CD4-positive, CD25-positive, alpha-beta regulatory T cell (primary cell): ENCODE data around the gene PCDHGA5. TPM values are rescaled to one million over a fixed set of nuclear protein-coding genes. Genes with fewer than 3 reads are reported as not detected.
"Not testable (repeated sequence)": the region's sequence is repeated elsewhere in the genome, so short reads cannot be mapped to it uniquely, and the experiment has no call there.

Experiments
- ATAC-seq, 2 donors: fragments of 150-1000 bp; cut with Tn5 transposase; one replicate each; pipeline ENCODE4 v1.10.0; 2021; ENCODE audit warnings: low read depth in 2 of 2, moderate number of reproducible peaks in 2 of 2, moderate library complexity in 1 of 2
- DNase-seq, 3 donors: peaks; one replicate each; pipeline versions ENCODE4 v3.0.0 to v3.0.0-alpha.2; 2012 to 2022; ENCODE audit warnings: mixed read lengths in 1 of 3
- H3K27ac ChIP-seq: one replicate; pipeline ENCODE4 v1.7.0; 2013; ENCODE audit warnings: mild to moderate bottlenecking, low read length; ENCODE audit not compliant: insufficient read depth, poor library complexity, severe bottlenecking
- H3K27me3 ChIP-seq: one replicate; pipeline ENCODE4 v1.7.0; 2013; ENCODE audit warnings: low read length; ENCODE audit not compliant: control insufficient read depth, insufficient read depth
- H3K36me3 ChIP-seq: one replicate; pipeline ENCODE4 v1.7.0; 2013; ENCODE audit warnings: mild to moderate bottlenecking, low read length, moderate library complexity; ENCODE audit not compliant: control insufficient read depth, insufficient read depth
- H3K4me1 ChIP-seq: 2 replicates; pipeline ENCODE4 v1.7.0; 2013; ENCODE audit warnings: mild to moderate bottlenecking, low read length; ENCODE audit not compliant: insufficient read depth, control insufficient read depth, poor library complexity, severe bottlenecking
- H3K4me3 ChIP-seq: one replicate; pipeline ENCODE4 v1.7.0; 2013; ENCODE audit warnings: low read depth, mild to moderate bottlenecking, low read length, moderate library complexity
- H3K9me3 ChIP-seq, 2 experiments: 1 replicate in 1 of 2; 2 replicates in 1 of 2; pipeline ENCODE4 v1.7.0; 2013; ENCODE audit warnings: low read length in 2 of 2, mild to moderate bottlenecking in 1 of 2, moderate library complexity in 1 of 2; ENCODE audit not compliant: control insufficient read depth in 2 of 2
- H3K27ac Mint-ChIP-seq, 3 donors: one replicate each; pipeline ENCODE4 v1.8.0; 2020 to 2022; ENCODE audit warnings: mild to moderate bottlenecking in 3 of 3, mixed read lengths in 3 of 3, moderate library complexity in 2 of 3
- H3K27me3 Mint-ChIP-seq: one replicate; pipeline ENCODE4 v1.8.0; 2022; ENCODE audit warnings: mild to moderate bottlenecking, mixed read lengths
- H3K36me3 Mint-ChIP-seq: one replicate; pipeline ENCODE4 v1.8.0; 2020; ENCODE audit warnings: mixed read lengths
- H3K4me1 Mint-ChIP-seq, 4 donors: one replicate each; pipeline ENCODE4 v1.8.0; 2020 to 2022; ENCODE audit warnings: mixed read lengths in 4 of 4, mild to moderate bottlenecking in 1 of 4
- H3K4me3 Mint-ChIP-seq, 4 donors: one replicate each; pipeline ENCODE4 v1.8.0; 2020 to 2022; ENCODE audit warnings: mild to moderate bottlenecking in 4 of 4, mixed read lengths in 4 of 4, moderate library complexity in 3 of 4
- H3K9me3 Mint-ChIP-seq, 7 donors: one replicate each; pipeline ENCODE4 v1.8.0; 2020 to 2022; ENCODE audit warnings: mixed read lengths in 7 of 7, mild to moderate bottlenecking in 3 of 7, moderate library complexity in 2 of 7
- polyA plus RNA-seq, 4 donors: library from polyadenylated mRNA; unstranded; fragments of 300-500 nt; fragmentation: Illumina TruSeq; gene quantifications; one replicate each; pipeline ENCODE4 v1.2.3, GENCODE V29; 2021
- total RNA-seq: library from RNA; stranded (reverse); gene quantifications from one replicate; pipeline ENCODE4 v1.2.3, GENCODE V29; 2022

PCDHGA5 gene
- total and polyA plus RNA-seq, 5 donors from 2014 or later: 0.08 TPM; not detected in 4

DNA sequence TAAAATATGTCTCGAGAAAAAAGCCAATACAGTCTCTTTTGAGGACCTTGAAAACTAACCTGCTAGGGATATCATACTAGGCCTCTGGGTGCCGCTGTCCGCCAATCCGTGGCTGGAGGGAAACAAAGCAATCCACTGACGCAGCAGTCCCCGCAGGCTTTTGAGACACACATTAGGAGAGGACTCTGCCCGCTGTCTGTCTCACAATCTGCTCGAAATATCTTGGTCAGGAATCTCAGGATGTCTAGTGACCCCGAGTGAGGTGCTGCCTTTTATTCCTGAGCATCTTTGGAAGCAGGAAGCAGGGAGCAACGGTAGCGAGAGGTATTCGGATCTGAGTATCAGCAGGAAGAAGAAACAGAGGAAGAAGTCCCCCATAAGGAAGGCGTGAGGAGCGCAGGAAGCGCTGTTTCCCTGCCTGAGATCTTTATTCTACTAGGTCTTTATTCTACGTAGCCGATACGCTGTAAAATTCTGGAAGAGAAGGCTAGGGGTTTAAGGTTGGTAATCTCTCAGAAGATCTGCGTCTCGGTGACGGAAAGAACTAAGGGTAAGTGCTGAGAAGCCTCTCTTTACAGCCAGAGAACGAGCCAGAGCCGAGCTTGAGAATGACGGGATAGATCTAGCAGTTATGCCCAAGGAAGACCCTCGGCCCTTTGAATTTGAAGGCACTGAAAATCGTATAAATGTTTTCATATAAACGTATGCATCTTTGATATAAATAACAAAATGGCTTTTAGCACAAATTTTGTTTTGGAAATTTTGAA, 37.7 kb upstream of the PCDHGA5 start:
- Histone ChIP-seq H3K36me3 (no peaks in the 10 kb centered on the region), H3K9me3 (peaks cover 38 to 39% of the 10 kb centered on the region in 2 experiments), H3K4me3 (peak overlapping the region; percentile 82), H3K27ac (peak overlapping the region; percentile 45), H3K27me3 (peaks cover 9% of the 10 kb centered on the region), H3K4me1 (peaks cover under 1% of the 10 kb centered on the region)
- H3K4me3 Mint-ChIP-seq: peak overlapping the region; percentile 80 to 94 (median 92)
- peaks cover 4 to 15% (median 7%) of the 10 kb centered on the region in 4 donors for H3K4me1 Mint-ChIP-seq
- H3K9me3 Mint-ChIP-seq: peaks cover 0 to 64% (median 14%) of the 10 kb centered on the region in 7 donors
- H3K27me3 Mint-ChIP-seq: peaks cover 29% of the 10 kb centered on the region
- peak overlapping the region; percentile 80 to 94 (median 92) for H3K27ac Mint-ChIP-seq
- peaks cover 3% of the 10 kb centered on the region for H3K36me3 Mint-ChIP-seq
- ATAC-seq: peak; percentile 88
- DNase-seq: peak; percentile 51 to 69 (median 67)

DNA sequence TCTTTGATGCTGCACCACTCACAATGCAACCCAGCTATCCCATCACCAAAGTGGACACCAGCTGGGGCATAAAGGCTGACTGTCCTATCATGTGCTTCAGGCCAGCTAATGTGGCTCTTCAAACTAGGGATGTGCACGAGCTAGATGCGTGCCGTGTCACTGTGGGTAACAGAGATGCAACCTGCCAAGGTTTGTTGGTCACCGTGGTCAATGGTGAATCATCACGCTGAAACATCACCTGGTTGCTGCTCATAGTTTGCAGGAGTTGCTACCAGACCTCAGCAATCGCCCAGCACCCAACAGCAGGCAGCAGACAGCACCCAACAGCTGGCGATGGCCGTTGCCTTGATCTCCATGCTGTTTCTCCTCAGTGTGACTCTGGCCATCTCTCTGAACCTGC, 35.7 kb upstream of the PCDHGA5 start:
- no peak overlapping the region for H3K27ac Mint-ChIP-seq
- Histone ChIP-seq H3K4me3 (no peak overlapping the region), H3K27me3 (peaks cover 12% of the 10 kb centered on the region), H3K4me1 (no peaks in the 10 kb centered on the region), H3K36me3 (no peaks in the 10 kb centered on the region), H3K9me3 (peaks cover 31 to 39% of the 10 kb centered on the region in 2 experiments), H3K27ac (no peak overlapping the region)
- H3K4me1 Mint-ChIP-seq: peaks cover 0 to 11% (median 7%) of the 10 kb centered on the region in 4 donors
- peaks cover 0 to 62% (median 7%) of the 10 kb centered on the region in 7 donors for H3K9me3 Mint-ChIP-seq
- H3K36me3 Mint-ChIP-seq: peaks cover 5% of the 10 kb centered on the region
- DNase-seq: no peak
- no peak for ATAC-seq
- H3K27me3 Mint-ChIP-seq: peaks cover 38% of the 10 kb centered on the region
- no peak overlapping the region for H3K4me3 Mint-ChIP-seq

DNA sequence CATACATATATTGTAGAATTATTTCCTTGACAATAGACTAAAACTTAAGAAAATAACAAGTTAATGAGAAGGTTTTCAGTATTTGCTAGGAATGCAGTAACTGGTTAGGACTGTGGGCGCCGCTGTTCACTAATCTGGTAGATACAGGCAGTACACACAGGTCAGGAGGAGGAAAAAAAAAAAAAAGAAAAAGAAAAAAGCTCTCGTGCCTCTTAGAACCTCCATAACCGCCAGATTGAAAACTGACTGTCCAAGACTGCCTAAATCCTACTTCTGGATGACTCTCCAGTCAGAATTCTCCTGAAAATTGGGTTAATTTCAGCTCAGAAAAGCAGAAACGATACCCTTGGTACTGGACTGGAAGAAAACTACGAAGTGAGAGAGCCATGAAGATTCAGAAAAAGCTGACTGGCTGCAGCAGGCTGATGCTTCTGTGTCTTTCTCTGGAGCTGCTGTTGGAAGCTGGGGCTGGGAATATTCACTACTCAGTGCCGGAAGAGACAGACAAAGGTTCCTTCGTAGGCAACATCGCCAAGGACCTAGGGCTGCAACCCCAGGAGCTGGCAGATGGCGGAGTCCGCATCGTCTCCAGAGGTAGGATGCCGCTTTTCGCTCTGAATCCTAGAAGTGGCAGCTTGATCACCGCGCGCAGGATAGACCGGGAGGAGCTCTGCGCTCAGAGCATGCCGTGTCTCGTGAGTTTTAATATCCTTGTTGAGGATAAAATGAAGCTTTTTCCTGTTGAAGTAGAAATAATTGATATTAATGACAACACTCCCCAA, 33.5 kb upstream of the PCDHGA5 start, which contains the start of gene PCDHGA1:
PCDHGA1 (plus strand) TSS at position 216 of the 782 bp plus-strand sequence.
- Histone ChIP-seq H3K4me3 (no peak within 1 kb of the TSS), H3K4me1 (no peaks in the 10 kb centered on the region), H3K27me3 (peaks cover 15% of the 10 kb centered on the region), H3K27ac (no peak within 1 kb of the TSS), H3K36me3 (no peaks in the 10 kb centered on the region), H3K9me3 (peaks cover 45 to 57% of the 10 kb centered on the region in 2 experiments)
- Mint-ChIP-seq H3K36me3 (peaks cover 5% of the 10 kb centered on the region), H3K4me1 (peaks cover 0 to 11% (median 7%) of the 10 kb centered on the region in 4 donors), H3K4me3 (no peak within 1 kb of the TSS), H3K27me3 (peaks cover 55% of the 10 kb centered on the region), H3K9me3 (peaks cover 0 to 70% (median 19%) of the 10 kb centered on the region in 7 donors), H3K27ac (no peak within 1 kb of the TSS)
- DNase-seq (peak in 1 of 3 donors; percentile 32), ATAC-seq (no peak)

DNA sequence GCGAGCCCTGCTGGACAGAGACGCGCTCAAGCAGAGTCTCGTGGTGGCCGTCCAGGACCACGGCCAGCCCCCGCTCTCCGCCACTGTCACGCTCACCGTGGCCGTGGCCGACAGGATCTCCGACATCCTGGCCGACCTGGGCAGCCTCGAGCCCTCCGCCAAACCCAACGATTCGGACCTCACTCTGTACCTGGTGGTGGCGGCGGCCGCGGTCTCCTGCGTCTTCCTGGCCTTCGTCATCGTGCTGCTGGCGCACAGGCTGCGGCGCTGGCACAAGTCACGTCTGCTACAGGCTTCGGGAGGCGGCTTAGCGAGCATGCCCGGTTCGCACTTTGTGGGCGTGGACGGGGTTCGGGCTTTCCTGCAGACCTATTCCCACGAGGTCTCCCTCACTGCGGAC, 31.4 kb upstream of the PCDHGA5 start:
- H3K36me3 Mint-ChIP-seq, ATAC-seq, H3K4me1 Mint-ChIP-seq, H3K4me1 ChIP-seq, H3K4me3 Mint-ChIP-seq, H3K27ac Mint-ChIP-seq, H3K27ac ChIP-seq, H3K36me3 ChIP-seq, DNase-seq, H3K4me3 ChIP-seq: not testable (repeated sequence)
- Histone ChIP-seq H3K27me3 (peaks cover 17% of the 10 kb centered on the region), H3K9me3 (peaks cover 57 to 59% of the 10 kb centered on the region in 2 experiments)
- peaks cover 60% of the 10 kb centered on the region for H3K27me3 Mint-ChIP-seq
- peaks cover 4 to 76% (median 23%) of the 10 kb centered on the region in 7 donors for H3K9me3 Mint-ChIP-seq

DNA sequence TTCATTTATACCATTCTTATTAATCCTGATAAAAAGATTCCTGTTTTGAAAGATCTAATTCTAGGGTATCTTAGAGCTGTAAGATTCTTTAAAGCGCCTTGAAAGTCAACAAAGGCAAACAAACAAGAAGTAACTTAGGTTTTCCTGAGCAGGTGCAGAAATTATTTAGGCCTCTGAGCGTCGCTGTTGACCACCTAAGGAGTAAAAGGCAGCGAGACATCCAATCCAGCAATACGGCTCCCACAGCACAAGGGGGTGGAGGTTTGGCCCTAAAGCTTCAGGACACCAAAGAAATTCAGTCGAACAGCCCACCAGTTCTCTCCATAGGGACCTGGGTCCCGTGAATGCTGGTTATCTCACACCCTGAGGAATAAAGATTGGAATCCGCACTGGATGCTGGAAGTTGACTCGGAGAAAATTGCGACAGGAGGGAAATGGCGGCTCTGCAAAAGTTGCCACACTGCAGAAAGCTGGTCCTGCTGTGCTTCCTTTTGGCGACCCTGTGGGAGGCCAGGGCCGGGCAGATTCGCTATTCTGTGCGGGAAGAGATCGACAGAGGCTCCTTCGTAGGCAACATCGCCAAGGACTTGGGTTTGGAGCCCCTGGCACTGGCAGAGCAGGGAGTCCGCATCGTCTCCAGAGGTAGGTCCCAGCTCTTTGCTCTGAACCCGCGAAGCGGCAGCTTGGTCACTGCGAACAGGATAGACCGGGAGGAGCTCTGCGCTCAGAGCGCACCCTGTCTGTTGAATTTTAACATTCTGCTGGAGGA, 25.2 kb upstream of the PCDHGA5 start, which contains the start of gene PCDHGA2:
PCDHGA2 (plus strand) TSS at position 223 of the 769 bp plus-strand sequence.
- no peak within 1 kb of the TSS for H3K4me3 ChIP-seq
- H3K36me3 ChIP-seq: no peaks in the 10 kb centered on the region
- Mint-ChIP-seq H3K4me3 (peak within 1 kb of the TSS in 1 of 4 donors; percentile 11), H3K9me3 (peaks cover 7 to 72% (median 33%) of the 10 kb centered on the region in 7 donors), H3K27ac (no peak within 1 kb of the TSS), H3K4me1 (no peaks in the 10 kb centered on the region), H3K27me3 (peaks cover 64% of the 10 kb centered on the region), H3K36me3 (peaks cover 3% of the 10 kb centered on the region)
- ATAC-seq: no peak
- DNase-seq: no peak
- H3K4me1 ChIP-seq: no peaks in the 10 kb centered on the region
- H3K27me3 ChIP-seq: peaks cover 21% of the 10 kb centered on the region
- H3K27ac ChIP-seq: no peak within 1 kb of the TSS
- H3K9me3 ChIP-seq: peaks cover 50 to 63% of the 10 kb centered on the region in 2 experiments

DNA sequence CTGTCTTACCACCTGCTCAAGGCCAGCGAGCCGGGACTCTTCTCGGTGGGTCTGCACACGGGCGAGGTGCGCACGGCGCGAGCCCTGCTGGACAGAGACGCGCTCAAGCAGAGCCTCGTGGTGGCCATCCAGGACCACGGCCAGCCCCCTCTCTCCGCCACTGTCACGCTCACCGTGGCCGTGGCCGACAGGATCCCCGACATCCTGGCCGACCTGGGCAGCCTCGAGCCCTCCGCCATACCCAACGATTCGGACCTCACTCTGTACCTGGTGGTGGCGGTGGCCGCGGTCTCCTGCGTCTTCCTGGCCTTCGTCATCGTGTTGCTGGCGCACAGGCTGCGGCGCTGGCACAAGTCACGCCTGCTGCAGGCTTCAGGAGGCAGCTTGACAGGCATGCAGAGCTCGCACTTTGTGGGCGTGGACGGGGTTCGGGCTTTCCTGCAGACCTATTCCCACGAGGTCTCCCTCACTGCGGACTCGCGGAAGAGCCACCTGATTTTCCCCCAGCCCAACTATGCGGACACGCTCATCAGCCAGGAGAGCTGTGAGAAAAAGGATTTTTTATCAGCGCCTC, 23.1 kb upstream of the PCDHGA5 start:
- not testable (repeated sequence) for H3K4me3 Mint-ChIP-seq, H3K27ac Mint-ChIP-seq, H3K27ac ChIP-seq, DNase-seq, H3K36me3 ChIP-seq, H3K4me3 ChIP-seq, H3K4me1 ChIP-seq, H3K36me3 Mint-ChIP-seq, ATAC-seq, H3K4me1 Mint-ChIP-seq
- Histone ChIP-seq H3K27me3 (peaks cover 18% of the 10 kb centered on the region), H3K9me3 (peaks cover 52 to 53% of the 10 kb centered on the region in 2 experiments)
- Mint-ChIP-seq H3K27me3 (peaks cover 57% of the 10 kb centered on the region), H3K9me3 (peaks cover 9 to 74% (median 27%) of the 10 kb centered on the region in 7 donors)

DNA sequence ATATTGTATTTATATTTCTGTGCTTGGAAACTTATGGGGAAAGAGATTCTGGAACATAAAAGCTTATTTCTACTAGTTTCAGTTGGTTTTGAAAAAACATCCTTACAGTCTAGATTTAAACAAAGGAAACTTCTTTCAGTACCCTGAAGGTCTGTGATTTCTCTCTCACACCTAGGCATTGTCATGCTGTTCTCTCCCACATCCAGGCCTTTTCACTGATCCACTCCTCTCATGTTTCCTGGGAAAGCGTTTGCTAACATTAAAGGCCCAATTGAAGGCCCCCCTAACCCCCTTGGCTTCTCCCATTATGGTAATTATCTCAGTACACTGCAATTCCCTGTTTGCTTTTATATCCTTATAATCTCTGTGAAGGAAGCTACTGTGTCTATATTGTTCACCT, 21.2 kb upstream of the PCDHGA5 start:
- H3K27me3 ChIP-seq: peaks cover 9% of the 10 kb centered on the region
- no peaks in the 10 kb centered on the region for H3K4me1 Mint-ChIP-seq
- H3K27ac ChIP-seq: no peak overlapping the region
- H3K4me3 Mint-ChIP-seq: no peak overlapping the region
- H3K9me3 ChIP-seq: peaks cover 36 to 49% of the 10 kb centered on the region in 2 experiments
- DNase-seq: no peak
- H3K36me3 ChIP-seq: no peaks in the 10 kb centered on the region
- no peak for ATAC-seq
- no peak overlapping the region for H3K27ac Mint-ChIP-seq
- no peak overlapping the region for H3K4me3 ChIP-seq
- no peaks in the 10 kb centered on the region for H3K4me1 ChIP-seq
- H3K9me3 Mint-ChIP-seq: peaks cover 7 to 61% (median 22%) of the 10 kb centered on the region in 7 donors
- peaks cover 54% of the 10 kb centered on the region for H3K27me3 Mint-ChIP-seq
- H3K36me3 Mint-ChIP-seq: peaks cover 6% of the 10 kb centered on the region
